MM.1S (cell line): ENCODE measurements around the gene LGMN.

Experiments
- DNase-seq: peaks from one replicate; pipeline ENCODE4 v3.0.0-alpha.2; 2015
- H2AFZ ChIP-seq: fragments of 300-600 bp; sonication (generic); 2 replicates; pipeline ENCODE4 v1.6.0; 2016; ENCODE audit warnings: antibody characterized with exemption, low read length
- H3F3A ChIP-seq: fragments of 300-600 bp; sonication (generic); 2 replicates; pipeline ENCODE4 v1.6.1; 2016; ENCODE audit warnings: mild to moderate bottlenecking, antibody characterized with exemption, low read length, moderate library complexity, mixed read lengths; ENCODE audit not compliant: insufficient read depth
- H3K27ac ChIP-seq: fragments of 300-600 bp; sonication (generic); 2 replicates; pipeline ENCODE4 v1.5.1; 2016; ENCODE audit warnings: mild to moderate bottlenecking, low read length
- H3K27me3 ChIP-seq: fragments of 300-600 bp; sonication (generic); replicated peaks from 2 replicates; pipeline ENCODE4 v1.6.0; 2016; ENCODE audit warnings: low read length; ENCODE audit not compliant: insufficient read depth
- H3K36me3 ChIP-seq: fragments of 300-600 bp; sonication (generic); replicated peaks from 2 replicates; pipeline ENCODE4 v1.6.1; 2016; ENCODE audit warnings: mild to moderate bottlenecking, low read length, mixed read lengths; ENCODE audit not compliant: insufficient read depth
- H3K4me1 ChIP-seq: fragments of 300-600 bp; sonication (generic); 2 replicates; pipeline ENCODE4 v1.6.1; 2016; ENCODE audit warnings: low read length, mixed read lengths
- H3K4me2 ChIP-seq: fragments of 300-600 bp; sonication (generic); 2 replicates; pipeline ENCODE4 v1.6.0; 2016; ENCODE audit warnings: low read depth, low read length
- H3K4me3 ChIP-seq: fragments of 300-600 bp; sonication (generic); 2 replicates; pipeline ENCODE4 v1.5.1; 2016; ENCODE audit warnings: low read length, mixed read lengths
- H3K79me2 ChIP-seq: fragments of 300-600 bp; sonication (generic); 2 replicates; pipeline ENCODE4 v1.6.1; 2016; ENCODE audit warnings: mixed run types, low read length, mixed read lengths
- H3K9ac ChIP-seq: fragments of 300-600 bp; sonication (generic); 2 replicates; pipeline ENCODE4 v1.6.1; 2016; ENCODE audit warnings: low read length, mixed read lengths
- H3K9me2 ChIP-seq: fragments of 300-600 bp; sonication (generic); replicated peaks from 2 replicates; pipeline ENCODE4 v1.6.1; 2016; ENCODE audit warnings: mild to moderate bottlenecking, low read length, mixed read lengths; ENCODE audit not compliant: insufficient read depth
- H3K9me3 ChIP-seq: fragments of 300-600 bp; sonication (generic); replicated peaks from 2 replicates; pipeline ENCODE4 v1.6.1; 2016; ENCODE audit warnings: mild to moderate bottlenecking, low read length, mixed read lengths; ENCODE audit not compliant: insufficient read depth
- H4K20me1 ChIP-seq: fragments of 300-600 bp; sonication (generic); 2 replicates; pipeline ENCODE4 v1.6.1; 2016; ENCODE audit warnings: mild to moderate bottlenecking, low read length, moderate library complexity, mixed read lengths; ENCODE audit not compliant: insufficient read depth
- EZH2 ChIP-seq: fragments of 300-600 bp; sonication (generic); optimal IDR thresholded peaks from 2 replicates; pipeline ENCODE3; 2017; ENCODE audit warnings: low read depth, mild to moderate bottlenecking, antibody characterized with exemption, low read length, mixed read lengths
- EZH2phosphoT487 ChIP-seq: fragments of 300-600 bp; sonication (generic); IDR thresholded peaks from 2 replicates; pipeline ENCODE4 v1.6.1; 2018; ENCODE audit warnings: antibody characterized with exemption, low read length
- TF ChIP-seq, protein P1 (sequence below): fragments of 300-600 bp; sonication (generic); IDR thresholded peaks from 2 replicates; pipeline ENCODE4 v1.5.1; 2016; ENCODE audit warnings: antibody characterized with exemption, low read length, mixed read lengths

The LGMN gene

GRCh38 chr14:92703516-92703915 is 44.9 kb downstream of the LGMN start:
- H2AFZ ChIP-seq = no peak overlapping the region
- no peak overlapping the region for H3K4me2 ChIP-seq
- H3K9me3 ChIP-seq = no peaks in the 10 kb centered on the region
- no peaks in the 10 kb centered on the region for H4K20me1 ChIP-seq
- H3F3A ChIP-seq = no peaks in the 10 kb centered on the region
- TF ChIP-seq EZH2phosphoT487 (no peak), EZH2 (no peak)
- TF ChIP-seq, protein P1, sequence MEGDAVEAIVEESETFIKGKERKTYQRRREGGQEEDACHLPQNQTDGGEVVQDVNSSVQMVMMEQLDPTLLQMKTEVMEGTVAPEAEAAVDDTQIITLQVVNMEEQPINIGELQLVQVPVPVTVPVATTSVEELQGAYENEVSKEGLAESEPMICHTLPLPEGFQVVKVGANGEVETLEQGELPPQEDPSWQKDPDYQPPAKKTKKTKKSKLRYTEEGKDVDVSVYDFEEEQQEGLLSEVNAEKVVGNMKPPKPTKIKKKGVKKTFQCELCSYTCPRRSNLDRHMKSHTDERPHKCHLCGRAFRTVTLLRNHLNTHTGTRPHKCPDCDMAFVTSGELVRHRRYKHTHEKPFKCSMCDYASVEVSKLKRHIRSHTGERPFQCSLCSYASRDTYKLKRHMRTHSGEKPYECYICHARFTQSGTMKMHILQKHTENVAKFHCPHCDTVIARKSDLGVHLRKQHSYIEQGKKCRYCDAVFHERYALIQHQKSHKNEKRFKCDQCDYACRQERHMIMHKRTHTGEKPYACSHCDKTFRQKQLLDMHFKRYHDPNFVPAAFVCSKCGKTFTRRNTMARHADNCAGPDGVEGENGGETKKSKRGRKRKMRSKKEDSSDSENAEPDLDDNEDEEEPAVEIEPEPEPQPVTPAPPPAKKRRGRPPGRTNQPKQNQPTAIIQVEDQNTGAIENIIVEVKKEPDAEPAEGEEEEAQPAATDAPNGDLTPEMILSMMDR = no peak
- no peak overlapping the region for H3K9ac ChIP-seq
- no peak overlapping the region for H3K4me3 ChIP-seq
- H3K9me2 ChIP-seq = no peaks in the 10 kb centered on the region
- no peak overlapping the region for H3K27ac ChIP-seq
- no peaks in the 10 kb centered on the region for H3K4me1 ChIP-seq
- H3K27me3 ChIP-seq = no peaks in the 10 kb centered on the region
- no peak for DNase-seq
- H3K36me3 ChIP-seq = no peaks in the 10 kb centered on the region
- H3K79me2 ChIP-seq = no peaks in the 10 kb centered on the region

DNA sequence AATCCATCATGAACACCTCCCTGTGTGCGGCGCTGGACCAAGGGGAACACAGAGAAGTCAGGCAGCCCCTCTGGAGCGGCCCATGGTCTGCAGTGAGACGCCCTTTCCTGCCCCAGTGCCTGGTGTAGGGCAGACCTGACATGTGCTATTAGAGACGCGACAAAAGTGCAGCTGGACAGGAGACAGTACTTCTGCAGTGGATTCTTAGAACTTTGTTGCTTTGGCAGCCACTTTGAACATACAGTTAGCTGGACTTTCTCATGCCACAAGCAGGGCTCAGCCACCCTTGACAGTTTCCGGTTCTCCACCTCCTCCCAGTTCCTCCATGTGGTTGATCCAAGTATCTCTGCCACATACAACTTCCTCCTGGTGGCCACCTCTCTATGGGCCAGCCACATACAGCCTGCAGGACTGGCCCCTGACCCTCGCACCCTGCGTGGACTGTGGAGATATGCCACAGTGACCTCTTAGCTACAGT is 45.9 kb downstream of the LGMN start:
- Histone ChIP-seq H4K20me1 (no peaks in the 10 kb centered on the region), H3K9ac (no peak overlapping the region), H3K4me2 (no peak overlapping the region), H2AFZ (no peak overlapping the region), H3K79me2 (no peaks in the 10 kb centered on the region), H3F3A (no peaks in the 10 kb centered on the region), H3K9me2 (no peaks in the 10 kb centered on the region), H3K27me3 (no peaks in the 10 kb centered on the region), H3K4me1 (no peaks in the 10 kb centered on the region), H3K36me3 (no peaks in the 10 kb centered on the region), H3K9me3 (no peaks in the 10 kb centered on the region), H3K27ac (no peak overlapping the region), H3K4me3 (no peak overlapping the region)
- DNase-seq = no peak
- TF ChIP-seq, protein P1 = no peak
- TF ChIP-seq EZH2phosphoT487 (no peak), EZH2 (no peak)

DNA sequence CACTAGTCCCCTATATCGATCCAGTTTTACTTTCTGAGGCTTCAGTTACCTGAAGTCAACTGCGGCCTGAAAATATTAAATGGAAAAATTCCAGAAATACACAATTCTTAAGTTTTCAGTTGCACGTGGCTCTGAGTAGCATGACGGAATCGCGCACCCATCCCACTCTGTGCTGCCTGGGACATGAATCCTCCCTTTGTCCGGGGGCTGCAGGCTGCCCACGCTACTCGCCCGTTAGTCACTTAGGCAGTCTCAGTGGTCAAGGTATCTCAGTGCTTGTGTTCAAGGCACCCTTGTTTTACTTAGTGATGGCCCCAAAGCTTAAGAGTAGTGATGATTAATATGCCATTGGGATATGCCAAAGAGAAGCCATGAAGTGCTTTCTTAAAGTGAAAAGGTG is 46.6 kb downstream of the LGMN start:
- Histone ChIP-seq H3K4me3 (no peak overlapping the region), H3K4me2 (no peak overlapping the region), H3K79me2 (no peaks in the 10 kb centered on the region), H3K9ac (no peak overlapping the region), H3K9me3 (no peaks in the 10 kb centered on the region), H4K20me1 (no peaks in the 10 kb centered on the region), H3K36me3 (no peaks in the 10 kb centered on the region), H2AFZ (no peak overlapping the region), H3K9me2 (no peaks in the 10 kb centered on the region), H3K27ac (no peak overlapping the region), H3K4me1 (no peaks in the 10 kb centered on the region), H3F3A (no peaks in the 10 kb centered on the region), H3K27me3 (no peaks in the 10 kb centered on the region)
- no peak for DNase-seq
- TF ChIP-seq EZH2phosphoT487 (no peak), EZH2 (no peak)
- TF ChIP-seq, protein P1 = no peak
